CD4-positive, alpha-beta T cell treated with Interleukin-12 subunit alpha and Interleukin-12 subunit beta, for 1 hour (primary cell): ENCODE data around the gene SLC26A6.

Experiments used
- DNase-seq: peaks from one replicate; pipeline ENCODE4 v3.0.0-alpha.2; 2020

The SLC26A6 gene

GRCh38 chr3:48631516-48632448 lies 3.5 kb downstream of the SLC26A6 start:
- no peak for DNase-seq

GRCh38 chr3:48630833-48631232 lies 4.4 kb downstream of the SLC26A6 start:
- DNase-seq: no peak

GRCh38 chr3:48630407-48630806 lies 4.9 kb downstream of the SLC26A6 start:
- no peak for DNase-seq

GRCh38 chr3:48629894-48630293 lies 5.4 kb downstream of the SLC26A6 start:
- DNase-seq: no peak

- DNase-seq: no peak
These were observed 6.8 kb downstream of the SLC26A6 start for GRCh38 chr3:48628277-48629017.

- DNase-seq: no peak
These were observed 9.7 kb downstream of the SLC26A6 start for GRCh38 chr3:48625600-48625999.

- no peak for DNase-seq
These were observed 10.5 kb downstream of the SLC26A6 start for GRCh38 chr3:48624767-48625166.

GRCh38 chr3:48623851-48624547 lies 11.3 kb downstream of the SLC26A6 start:
- DNase-seq: no peak

GRCh38 chr3:48621461-48621869 lies 13.8 kb downstream of the SLC26A6 start, which contains the start of gene TMEM89:
Gene TMEM89, minus strand, starts transcription at chr3:48621769. Its CDS starts 13 bp downstream, at chr3:48621756.
- DNase-seq: no peak

- DNase-seq: no peak
These were observed 15.4 kb downstream of the SLC26A6 start for GRCh38 chr3:48619541-48620524.

- DNase-seq: no peak
These were observed 17.7 kb downstream of the SLC26A6 start for GRCh38 chr3:48617559-48617958.

GRCh38 chr3:48614044-48614443 lies 21.2 kb downstream of the SLC26A6 start:
- DNase-seq: no peak

GRCh38 chr3:48612309-48612708 lies 23.0 kb downstream of the SLC26A6 start:
- no peak for DNase-seq

- peak; percentile 94 for DNase-seq
These were observed 25.9 kb downstream of the SLC26A6 start, which contains the start of gene UQCRC1 for GRCh38 chr3:48609088-48610005. Gene UQCRC1, minus strand, starts transcription at chr3:48609646. Its CDS starts 26 bp downstream, at chr3:48609620.

- DNase-seq: no peak
These were observed 27.7 kb downstream of the SLC26A6 start for GRCh38 chr3:48607519-48607918.

- DNase-seq: no peak
These were observed 33.7 kb downstream of the SLC26A6 start for GRCh38 chr3:48601622-48601994.

- no peak for DNase-seq
These were observed 34.3 kb downstream of the SLC26A6 start for GRCh38 chr3:48600711-48601621.

GRCh38 chr3:48599509-48600285 lies 35.6 kb downstream of the SLC26A6 start:
- DNase-seq: no peak

GRCh38 chr3:48599077-48599501 lies 36.2 kb downstream of the SLC26A6 start:
- no peak for DNase-seq
